IMR-90 (cell line): ENCODE results near the gene SLC27A6.

Source experiments
- MAZ ChIP-seq: IDR thresholded peaks from 2 replicates; pipeline ENCODE4 v1.6.1; 2012; ENCODE audit warnings: low read depth, mild to moderate bottlenecking, low read length, improper control_type of control experiment, moderate library complexity, borderline replicate concordance
- NFE2L2 ChIP-seq: fragments of 150-350 bp; IDR thresholded peaks from 2 replicates; pipeline ENCODE4 v1.6.1; 2016; ENCODE audit warnings: low read depth, mild to moderate bottlenecking, low read length
- POLR2A ChIP-seq: IDR thresholded peaks from 2 replicates; pipeline ENCODE4 v1.6.1; 2012; ENCODE audit warnings: mild to moderate bottlenecking, low read depth, low read length
- TF ChIP-seq, protein P1 (sequence below): conservative IDR thresholded peaks from 2 replicates; pipeline ENCODE4 v1.5.1; 2012; ENCODE audit warnings: mild to moderate bottlenecking, low read depth, low read length, improper control_type of control experiment

DNA sequence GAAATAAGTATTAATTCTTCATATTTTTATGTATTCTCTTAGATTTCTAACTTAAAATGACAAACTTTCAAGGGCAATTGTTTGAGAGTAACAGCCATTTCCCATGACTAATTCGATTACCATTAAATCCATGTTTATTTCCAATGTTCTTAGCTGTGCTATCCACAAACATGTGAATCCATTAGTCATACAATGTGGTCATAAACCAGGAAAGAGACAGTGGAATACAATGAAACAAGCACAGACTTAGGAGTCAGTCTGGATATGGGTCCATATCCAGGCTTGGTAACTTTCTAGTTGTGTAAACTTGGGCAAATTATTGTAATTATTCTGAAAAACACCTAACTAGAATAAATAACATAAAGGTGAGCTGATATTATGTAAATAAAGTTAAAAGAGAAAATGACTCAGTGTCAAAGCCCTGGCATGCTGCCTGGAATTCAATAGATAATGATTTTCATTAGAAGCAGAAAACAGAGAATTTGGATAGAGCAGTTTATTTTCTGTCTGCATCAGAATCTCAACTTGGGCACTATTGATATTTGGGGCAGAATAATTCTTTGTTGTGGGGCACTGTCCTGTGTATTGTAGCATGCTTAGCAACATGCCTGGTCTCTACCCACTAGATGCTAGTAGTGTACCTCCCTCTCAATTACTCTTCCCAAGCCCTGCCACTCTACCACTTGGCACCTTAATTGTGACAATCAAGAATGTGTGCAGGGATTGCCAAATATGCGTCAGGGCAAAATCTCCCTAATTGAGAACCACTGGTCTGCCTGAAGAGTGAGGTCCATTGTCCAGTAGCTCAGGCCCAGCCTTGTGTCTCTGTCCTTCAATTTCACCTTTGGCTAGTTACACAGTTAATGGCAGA is 44.7 kb upstream of the SLC27A6 start:
- TF ChIP-seq NFE2L2 (no peak), MAZ (no peak), POLR2A (no peak)
- TF ChIP-seq, protein P1, sequence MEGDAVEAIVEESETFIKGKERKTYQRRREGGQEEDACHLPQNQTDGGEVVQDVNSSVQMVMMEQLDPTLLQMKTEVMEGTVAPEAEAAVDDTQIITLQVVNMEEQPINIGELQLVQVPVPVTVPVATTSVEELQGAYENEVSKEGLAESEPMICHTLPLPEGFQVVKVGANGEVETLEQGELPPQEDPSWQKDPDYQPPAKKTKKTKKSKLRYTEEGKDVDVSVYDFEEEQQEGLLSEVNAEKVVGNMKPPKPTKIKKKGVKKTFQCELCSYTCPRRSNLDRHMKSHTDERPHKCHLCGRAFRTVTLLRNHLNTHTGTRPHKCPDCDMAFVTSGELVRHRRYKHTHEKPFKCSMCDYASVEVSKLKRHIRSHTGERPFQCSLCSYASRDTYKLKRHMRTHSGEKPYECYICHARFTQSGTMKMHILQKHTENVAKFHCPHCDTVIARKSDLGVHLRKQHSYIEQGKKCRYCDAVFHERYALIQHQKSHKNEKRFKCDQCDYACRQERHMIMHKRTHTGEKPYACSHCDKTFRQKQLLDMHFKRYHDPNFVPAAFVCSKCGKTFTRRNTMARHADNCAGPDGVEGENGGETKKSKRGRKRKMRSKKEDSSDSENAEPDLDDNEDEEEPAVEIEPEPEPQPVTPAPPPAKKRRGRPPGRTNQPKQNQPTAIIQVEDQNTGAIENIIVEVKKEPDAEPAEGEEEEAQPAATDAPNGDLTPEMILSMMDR, result no peak
